Astrocyte (in vitro differentiated cells and primary cell): Measurements from ENCODE around the gene AAR2. TPM values are rescaled to one million over a fixed set of nuclear protein-coding genes. Genes with fewer than 3 reads are reported as not detected.

ENCODE experiments used
- DNase-seq: peaks from one replicate; pipeline ENCODE4 v3.0.0-alpha.2; 2010; ENCODE audit warnings: low read depth
- FAIRE-seq: peaks from 2 replicates; lab custom pipeline; 2011; peaks lifted over from hg19 to GRCh38; lab: Jason Lieb, UNC
- H2AFZ ChIP-seq: 2 replicates; pipeline ENCODE4 v1.6.0; 2012; ENCODE audit warnings: low read depth, low read length, inconsistent platforms
- H3K27ac ChIP-seq: 2 replicates; pipeline ENCODE4 v1.5.1; 2011; ENCODE audit warnings: low read depth, low read length, inconsistent platforms
- H3K27me3 ChIP-seq: 2 replicates; pipeline ENCODE4 v1.6.0; 2011; ENCODE audit warnings: low read length, inconsistent platforms; ENCODE audit not compliant: insufficient read depth
- H3K36me3 ChIP-seq: 2 replicates; pipeline ENCODE4 v1.5.1; 2011; ENCODE audit warnings: low read length, inconsistent platforms; ENCODE audit not compliant: insufficient read depth
- H3K4me1 ChIP-seq: 2 replicates; pipeline ENCODE4 v1.5.1; 2011; ENCODE audit warnings: low read length, inconsistent platforms; ENCODE audit not compliant: insufficient read depth
- H3K4me2 ChIP-seq: 2 replicates; pipeline ENCODE4 v1.6.0; 2012; ENCODE audit warnings: low read length, inconsistent platforms
- H3K4me3 ChIP-seq: 2 replicates; pipeline ENCODE4 v1.5.1; 2011; ENCODE audit warnings: low read depth, mild to moderate bottlenecking, low read length, inconsistent platforms; ENCODE audit not compliant: insufficient read depth
- H3K79me2 ChIP-seq: 2 replicates; pipeline ENCODE4 v1.6.0; 2012; ENCODE audit warnings: mild to moderate bottlenecking, low read length, inconsistent platforms; ENCODE audit not compliant: insufficient read depth
- H3K9ac ChIP-seq: 2 replicates; pipeline ENCODE4 v1.6.0; 2012; ENCODE audit warnings: mild to moderate bottlenecking, low read length, inconsistent platforms
- H3K9me3 ChIP-seq: 2 replicates; pipeline ENCODE4 v1.5.1; 2012; ENCODE audit warnings: low read depth, mild to moderate bottlenecking, low read length, inconsistent platforms; ENCODE audit not compliant: insufficient read depth
- H4K20me1 ChIP-seq: 2 replicates; pipeline ENCODE4 v1.6.0; 2012; ENCODE audit warnings: low read length, inconsistent platforms; ENCODE audit not compliant: insufficient read depth
- H3K27ac Mint-ChIP-seq: one replicate; pipeline ENCODE4 v1.8.0; 2021; ENCODE audit warnings: mild to moderate bottlenecking, mixed read lengths; ENCODE audit not compliant: unreplicated experiment
- H3K27me3 Mint-ChIP-seq: one replicate; pipeline ENCODE4 v1.8.0; 2021; ENCODE audit warnings: low read depth, mixed read lengths; ENCODE audit not compliant: unreplicated experiment
- H3K36me3 Mint-ChIP-seq: one replicate; pipeline ENCODE4 v1.8.0; 2021; ENCODE audit warnings: low read depth, mixed read lengths; ENCODE audit not compliant: unreplicated experiment
- H3K4me1 Mint-ChIP-seq: one replicate; pipeline ENCODE4 v1.8.0; 2021; ENCODE audit warnings: low read depth, mixed read lengths; ENCODE audit not compliant: unreplicated experiment
- H3K4me3 Mint-ChIP-seq: one replicate; pipeline ENCODE4 v1.8.0; 2021; ENCODE audit warnings: mild to moderate bottlenecking, moderate library complexity, mixed read lengths; ENCODE audit not compliant: unreplicated experiment
- H3K9me3 Mint-ChIP-seq: one replicate; pipeline ENCODE4 v1.8.0; 2021; ENCODE audit warnings: mild to moderate bottlenecking, mixed read lengths; ENCODE audit not compliant: unreplicated experiment
- CTCF ChIP-seq: IDR thresholded peaks from 2 replicates; pipeline ENCODE4 v1.5.1; 2011; ENCODE audit warnings: low read depth, mild to moderate bottlenecking, inconsistent platforms, low read length, moderate library complexity; ENCODE audit not compliant: insufficient read depth
- EZH2 ChIP-seq: IDR thresholded peaks from 2 replicates; pipeline ENCODE4 v1.6.1; 2012; ENCODE audit warnings: mild to moderate bottlenecking, low read length, inconsistent platforms; ENCODE audit not compliant: insufficient read depth
- total RNA-seq: library from RNA; stranded (reverse); gene quantifications from 2 replicates; pipeline ENCODE4 v1.2.1, GENCODE V29; 2021

AAR2 gene
- total RNA-seq, 1 donor from 2014 or later: 21.7 TPM

GRCh38 chr20:36301359-36302119, 65.3 kb downstream of the AAR2 start:
- Mint-ChIP-seq H3K9me3 (no peaks in the 10 kb centered on the region), H3K27me3 (peaks cover 85% of the 10 kb centered on the region), H3K4me3 (no peak overlapping the region), H3K36me3 (peaks cover 2% of the 10 kb centered on the region), H3K4me1 (peaks cover 2% of the 10 kb centered on the region), H3K27ac (no peak overlapping the region)
- Histone ChIP-seq H3K4me2 (no peak overlapping the region), H3K36me3 (no peaks in the 10 kb centered on the region), H3K4me3 (no peak overlapping the region), H3K27ac (no peak overlapping the region), H2AFZ (no peak overlapping the region), H3K9me3 (no peaks in the 10 kb centered on the region), H3K9ac (no peak overlapping the region), H4K20me1 (no peaks in the 10 kb centered on the region), H3K79me2 (no peaks in the 10 kb centered on the region), H3K27me3 (peaks cover 59% of the 10 kb centered on the region), H3K4me1 (no peaks in the 10 kb centered on the region)
- TF ChIP-seq EZH2 (no peak), CTCF (no peak)
- FAIRE-seq (no peak), DNase-seq (no peak)

GRCh38 chr20:36303020-36303595, 66.8 kb downstream of the AAR2 start:
- Histone ChIP-seq H2AFZ (no peak overlapping the region), H3K4me1 (no peaks in the 10 kb centered on the region), H3K4me3 (no peak overlapping the region), H4K20me1 (no peaks in the 10 kb centered on the region), H3K79me2 (no peaks in the 10 kb centered on the region), H3K9me3 (no peaks in the 10 kb centered on the region), H3K4me2 (no peak overlapping the region), H3K36me3 (no peaks in the 10 kb centered on the region), H3K27me3 (peaks cover 73% of the 10 kb centered on the region), H3K9ac (no peak overlapping the region), H3K27ac (no peak overlapping the region)
- H3K4me3 Mint-ChIP-seq: no peak overlapping the region
- no peaks in the 10 kb centered on the region for H3K9me3 Mint-ChIP-seq
- TF ChIP-seq CTCF (no peak), EZH2 (no peak)
- peaks cover 78% of the 10 kb centered on the region for H3K27me3 Mint-ChIP-seq
- DNase-seq: no peak
- no peak for FAIRE-seq
- no peak overlapping the region for H3K27ac Mint-ChIP-seq
- peaks cover 2% of the 10 kb centered on the region for H3K36me3 Mint-ChIP-seq
- peaks cover 2% of the 10 kb centered on the region for H3K4me1 Mint-ChIP-seq

- Mint-ChIP-seq H3K4me3 (no peak overlapping the region), H3K36me3 (peaks cover 2% of the 10 kb centered on the region), H3K27me3 (peaks cover 77% of the 10 kb centered on the region), H3K4me1 (peaks cover 2% of the 10 kb centered on the region), H3K27ac (no peak overlapping the region), H3K9me3 (no peaks in the 10 kb centered on the region)
- Histone ChIP-seq H3K27ac (no peak overlapping the region), H4K20me1 (no peaks in the 10 kb centered on the region), H3K4me3 (no peak overlapping the region), H3K27me3 (peaks cover 77% of the 10 kb centered on the region), H3K79me2 (no peaks in the 10 kb centered on the region), H3K4me2 (no peak overlapping the region), H2AFZ (no peak overlapping the region), H3K9me3 (no peaks in the 10 kb centered on the region), H3K36me3 (no peaks in the 10 kb centered on the region), H3K4me1 (no peaks in the 10 kb centered on the region), H3K9ac (no peak overlapping the region)
- DNase-seq: no peak
- no peak for FAIRE-seq
- no peak for TF ChIP-seq EZH2
- TF ChIP-seq CTCF: no peak
Measured at GRCh38 chr20:36303831-36304230, 67.6 kb downstream of the AAR2 start.
